B cell (primary cell): ENCODE results near the gene CAMKV. TPM values are rescaled to one million over a fixed set of nuclear protein-coding genes. Genes with fewer than 3 reads are reported as not detected.

ENCODE experiments used
- ATAC-seq: fragments of 200-7000 bp; cut with Tn5 transposase; one replicate; pipeline ENCODE4 v1.10.0; 2021; ENCODE audit warnings: low read depth, mild to moderate bottlenecking, moderate number of reproducible peaks, moderate library complexity
- CTCF ChIA-PET: fragments of 350-600 bp; sonication (Branson Sonifier 250); formaldehyde crosslinking; loops from one replicate; lab custom pipeline; 2021; ENCODE audit warnings: antibody characterized with exemption, inconsistent platforms; lab: Charles Lee
- POLR2A ChIA-PET: fragments of 350-600 bp; sonication (Branson Sonifier 250); formaldehyde crosslinking; loops from one replicate; lab custom pipeline; 2021; ENCODE audit warnings: antibody characterized with exemption; lab: Charles Lee
- DNase-seq: peaks from one replicate; pipeline ENCODE4 v3.0.0; 2013
- H2AFZ ChIP-seq: 2 replicates; pipeline ENCODE4 v1.6.1; 2012; ENCODE audit warnings: mild to moderate bottlenecking, low read depth, low read length; ENCODE audit not compliant: insufficient read depth, poor library complexity, severe bottlenecking
- H3K27ac ChIP-seq, 2 donors: 1 replicate in 1 of 2; 2 replicates in 1 of 2; pipeline ENCODE4 v1.5.1; 2012 to 2013; ENCODE audit warnings: low read length in 2 of 2, mild to moderate bottlenecking in 2 of 2, moderate library complexity in 1 of 2
- H3K27me3 ChIP-seq, 4 experiments: fragments of 200-600 bp in 1 of 4; sonication (generic) in 1 of 4; replicated peaks in 1 of 4; 1 replicate in 2 of 4; 2 replicates in 2 of 4; pipeline versions ENCODE4 v1.6.1 to v1.7.0; 2013 to 2016; ENCODE audit warnings: low read length in 3 of 4, mild to moderate bottlenecking in 2 of 4, mixed read lengths in 1 of 4, moderate library complexity in 1 of 4; ENCODE audit not compliant: insufficient read depth in 4 of 4, control insufficient read depth in 3 of 4; ENCODE audit errors: control extremely low read depth in 1 of 4
- H3K36me3 ChIP-seq, 2 experiments: replicated peaks in 1 of 2; 1 replicate in 1 of 2; 2 replicates in 1 of 2; pipeline versions ENCODE4 v1.6.1 to v1.7.1; 2013; ENCODE audit warnings: low read length in 1 of 2; ENCODE audit not compliant: insufficient read depth in 2 of 2, control insufficient read depth in 1 of 2; ENCODE audit errors: control extremely low read depth in 1 of 2, extremely low read depth in 1 of 2
- H3K4me1 ChIP-seq, 2 donors: fragments of 200-600 bp in 1 of 2; sonication (generic) in 1 of 2; 1 replicate in 1 of 2; 2 replicates in 1 of 2; pipeline versions ENCODE4 v1.5.1 to v1.6.1; 2013 to 2017; ENCODE audit warnings: low read length in 2 of 2; ENCODE audit not compliant: control insufficient read depth in 2 of 2, insufficient read depth in 2 of 2
- H3K4me2 ChIP-seq: replicated peaks from 2 replicates; pipeline ENCODE3; 2012; ENCODE audit warnings: mild to moderate bottlenecking, low read depth, low read length; ENCODE audit not compliant: poor library complexity, severe bottlenecking
- H3K4me3 ChIP-seq, 5 experiments: fragments of 200-600 bp in 1 of 5; sonication (generic) in 1 of 5; 1 replicate in 3 of 5; 2 replicates in 2 of 5; pipeline versions ENCODE4 v1.5.1 to v1.7.0; 2011 to 2016; ENCODE audit warnings: low read length in 4 of 5, mild to moderate bottlenecking in 4 of 5, low read depth in 2 of 5, control low read depth in 1 of 5, moderate library complexity in 1 of 5; ENCODE audit not compliant: insufficient read depth in 1 of 5; ENCODE audit errors: control extremely low read depth in 1 of 5, extremely low read depth in 1 of 5
- H3K79me2 ChIP-seq: fragments of 200-600 bp; sonication (generic); one replicate; pipeline ENCODE4 v1.6.0; 2016; ENCODE audit warnings: low read length; ENCODE audit not compliant: control insufficient read depth, insufficient read depth
- H3K9ac ChIP-seq: fragments of 200-600 bp; sonication (generic); 2 replicates; pipeline ENCODE4 v1.6.1; 2017; ENCODE audit warnings: mild to moderate bottlenecking, low read length, moderate library complexity
- H3K9me3 ChIP-seq, 3 donors: one replicate each; pipeline versions ENCODE4 v1.6.1 to v1.7.1; 2013; ENCODE audit warnings: low read length in 2 of 3; ENCODE audit not compliant: control insufficient read depth in 2 of 3, insufficient read depth in 1 of 3; ENCODE audit errors: control extremely low read depth in 1 of 3
- H4K20me1 ChIP-seq: 2 replicates; pipeline ENCODE4 v1.6.0; 2012; ENCODE audit warnings: mild to moderate bottlenecking, low read length; ENCODE audit not compliant: insufficient read depth, control insufficient read depth, poor library complexity, severe bottlenecking
- H3K27ac Mint-ChIP-seq: one replicate; pipeline ENCODE4 v1.8.0; 2021; ENCODE audit warnings: mixed read lengths
- H3K27me3 Mint-ChIP-seq: one replicate; pipeline ENCODE4 v1.8.0; 2021; ENCODE audit warnings: mixed read lengths
- H3K4me1 Mint-ChIP-seq: one replicate; pipeline ENCODE4 v1.8.0; 2021; ENCODE audit warnings: mixed read lengths
- H3K4me3 Mint-ChIP-seq: one replicate; pipeline ENCODE4 v1.8.0; 2021; ENCODE audit warnings: mixed read lengths
- H3K9me3 Mint-ChIP-seq: one replicate; pipeline ENCODE4 v1.8.0; 2022; ENCODE audit warnings: mixed read lengths; ENCODE audit not compliant: insufficient read depth
- CTCF ChIP-seq: fragments of 200-600 bp; IDR thresholded peaks from one replicate; pipeline ENCODE4 v1.8.0; 2022; ENCODE audit warnings: antibody characterized with exemption, mild to moderate bottlenecking
- EZH2 ChIP-seq: IDR thresholded peaks from 2 replicates; pipeline ENCODE4 v1.6.1; 2012; ENCODE audit warnings: borderline replicate concordance, low read depth, mild to moderate bottlenecking, moderate library complexity, low read length; ENCODE audit not compliant: insufficient read depth, poor library complexity, severe bottlenecking
- WGBS: methylation state at CpG from one replicate; pipeline ENCODE4 v1.1.5; 2013; ENCODE audit warnings: missing lambda C conversion rate; ENCODE audit not compliant: insufficient coverage; 5-methylcytosine and 5-hydroxymethylcytosine counted together
- intact Hi-C: fragments of 100-400 bp; cut with micrococcal nuclease; formaldehyde crosslinking; loops from one replicate; pipeline ENCODE4 v1.10.0; 2022
- polyA plus RNA-seq: library from polyadenylated mRNA; depleted of rRNA; stranded (reverse); fragments of >200 nt; gene quantifications from 2 replicates; pipeline ENCODE4 v1.2.3, GENCODE V29; 2012
- total RNA-seq, 2 donors: library from RNA; stranded (reverse); fragments of 120-200 nt in 1 of 2; gene quantifications; 1 replicate in 1 of 2; 2 replicates in 1 of 2; pipeline versions ENCODE4 v1.2.3 to v1.2.4, GENCODE V29; 2013 to 2022

CAMKV gene
- total and polyA plus RNA-seq, 2 donors (not counting 1 experiment from before 2014, with no cell fraction given): not detected

- DNase-seq (no peak), ATAC-seq (no peak)
- Histone ChIP-seq H3K4me2 (no peak overlapping the region), H4K20me1 (no peaks in the 10 kb centered on the region), H3K9me3 (no peaks in the 10 kb centered on the region), H3K4me3 (no peak overlapping the region), H2AFZ (no peak overlapping the region), H3K36me3 (peaks cover 0 to 3% of the 10 kb centered on the region in 2 experiments), H3K27ac (no peak overlapping the region), H3K79me2 (no peaks in the 10 kb centered on the region), H3K9ac (no peak overlapping the region), H3K4me1 (peaks cover 0 to 5% of the 10 kb centered on the region in 2 donors), H3K27me3 (no peaks in the 10 kb centered on the region)
- ChIA-PET POLR2A (interaction anchor here (4.8 kb wide), 1 partner anchor 36 kb away, joined by 99 read pairs; the partner anchor contains the start of gene INKA1), CTCF (interaction anchor here (0.8 to 17.8 kb wide), 5 partner anchors 11 to 300 kb away, joined by 3 to 547 read pairs (median 28); partner anchors contain the start of genes CDHR4, INKA1 and MON1A)
- Mint-ChIP-seq H3K27ac (no peak overlapping the region), H3K4me3 (no peak overlapping the region), H3K27me3 (no peaks in the 10 kb centered on the region), H3K9me3 (no peaks in the 10 kb centered on the region), H3K4me1 (peaks cover 4% of the 10 kb centered on the region)
- 88% methylated on average over 2 of the region's 2 CpGs for WGBS
- TF ChIP-seq EZH2: no peak
- intact Hi-C loops: no loop called here
These were observed 29.3 kb downstream of the CAMKV start for GRCh38 chr3:49840388-49840787.

GRCh38 chr3:49839193-49839809 lies 30.4 kb downstream of the CAMKV start:
- no peak overlapping the region for H3K4me2 ChIP-seq
- POLR2A ChIA-PET: interaction anchor here (1.0 to 4.8 kb wide), 4 partner anchors 26 to 35 kb away, joined by 3 to 99 read pairs (median 6); partner anchors contain the start of genes INKA1 and UBA7
- peak; percentile 89 for DNase-seq
- 33% methylated on average over 3 of the region's 6 CpGs for WGBS
- TF ChIP-seq EZH2: no peak
- TF ChIP-seq CTCF: peak; percentile 82
- no peaks in the 10 kb centered on the region for H3K9me3 ChIP-seq
- H3K9me3 Mint-ChIP-seq: no peaks in the 10 kb centered on the region
- H3K27me3 ChIP-seq: no peaks in the 10 kb centered on the region
- peaks cover 0 to 5% of the 10 kb centered on the region in 2 donors for H3K4me1 ChIP-seq
- H3K79me2 ChIP-seq: no peaks in the 10 kb centered on the region
- H3K27ac Mint-ChIP-seq: peak overlapping the region; percentile 42
- intact Hi-C loops: loop anchor here (1.0 to 10.0 kb wide), 4 partner anchors 17 to 300 kb away; partner anchors contain the start of genes AMIGO3, IP6K1 and TRAIP
- H3K4me3 Mint-ChIP-seq: no peak overlapping the region
- no peak overlapping the region for H3K27ac ChIP-seq
- no peaks in the 10 kb centered on the region for H3K36me3 ChIP-seq
- H3K4me3 ChIP-seq: no peak overlapping the region
- peaks cover 4% of the 10 kb centered on the region for H3K4me1 Mint-ChIP-seq
- H3K27me3 Mint-ChIP-seq: no peaks in the 10 kb centered on the region
- ATAC-seq: peak; percentile 94
- no peaks in the 10 kb centered on the region for H4K20me1 ChIP-seq
- CTCF ChIA-PET: interaction anchor here (0.6 to 17.8 kb wide), 28 partner anchors 9 to 387 kb away, joined by 3 to 547 read pairs (median 5); partner anchors contain the start of genes AMIGO3, CDHR4, INKA1 and IP6K1
- H2AFZ ChIP-seq: peak overlapping the region; percentile 13
- no peak overlapping the region for H3K9ac ChIP-seq
